Stimulated activated CD8-positive, alpha-beta memory T cell treated with anti-CD3 and anti-CD28 coated beads, Interleukin-12 subunit alpha, Interleukin-12 subunit beta, amount 100 ng/mL, for 24 hours (primary cell): ENCODE results near the gene ASCC3.
"Not testable (repeated sequence)": the region's sequence is repeated elsewhere in the genome, so short reads cannot be mapped to it uniquely, and the experiment has no call there.

Experiments
- DNase-seq: peaks from one replicate; pipeline ENCODE4 v3.0.0-alpha.2; 2020; ENCODE audit errors: extremely low read depth

The ASCC3 gene

DNA sequence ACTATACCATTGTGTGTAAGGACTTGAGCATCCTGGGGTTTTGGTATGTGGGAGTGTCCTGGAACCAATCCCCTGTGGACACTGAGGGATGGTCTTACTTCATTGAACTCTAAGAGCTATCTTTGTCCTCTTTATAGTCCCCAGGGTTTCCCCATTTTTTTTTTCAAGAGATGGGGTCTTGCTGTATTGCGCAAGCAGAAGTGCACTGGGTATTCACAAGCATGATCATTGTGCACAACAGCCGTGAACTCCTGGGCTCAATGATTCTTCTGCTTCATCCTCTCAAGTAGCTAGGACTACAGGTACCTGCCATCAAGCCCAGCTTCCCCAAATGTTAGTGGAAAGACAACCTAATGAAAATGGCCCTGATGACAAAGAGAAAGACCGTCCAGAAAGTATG is 2.2 kb upstream of the ASCC3 start:
- no peak for DNase-seq

DNA sequence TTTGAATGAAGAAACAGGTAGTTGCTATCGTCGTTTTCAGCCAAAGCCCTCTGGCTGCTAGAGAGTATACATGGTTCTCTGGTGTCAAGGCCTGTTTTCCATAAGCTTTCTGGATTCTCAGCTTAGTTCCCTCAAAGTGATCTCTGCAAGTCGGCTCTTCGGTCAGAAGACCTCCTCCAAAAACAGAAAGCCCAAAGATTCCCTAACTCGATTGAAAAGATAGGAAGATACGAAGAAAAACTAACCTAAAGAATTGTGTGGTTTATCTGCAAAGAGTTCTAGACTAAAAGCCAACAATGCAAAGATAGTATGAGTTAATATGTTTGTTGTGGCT is 545 bp upstream of the ASCC3 start:
- DNase-seq = no peak

DNA sequence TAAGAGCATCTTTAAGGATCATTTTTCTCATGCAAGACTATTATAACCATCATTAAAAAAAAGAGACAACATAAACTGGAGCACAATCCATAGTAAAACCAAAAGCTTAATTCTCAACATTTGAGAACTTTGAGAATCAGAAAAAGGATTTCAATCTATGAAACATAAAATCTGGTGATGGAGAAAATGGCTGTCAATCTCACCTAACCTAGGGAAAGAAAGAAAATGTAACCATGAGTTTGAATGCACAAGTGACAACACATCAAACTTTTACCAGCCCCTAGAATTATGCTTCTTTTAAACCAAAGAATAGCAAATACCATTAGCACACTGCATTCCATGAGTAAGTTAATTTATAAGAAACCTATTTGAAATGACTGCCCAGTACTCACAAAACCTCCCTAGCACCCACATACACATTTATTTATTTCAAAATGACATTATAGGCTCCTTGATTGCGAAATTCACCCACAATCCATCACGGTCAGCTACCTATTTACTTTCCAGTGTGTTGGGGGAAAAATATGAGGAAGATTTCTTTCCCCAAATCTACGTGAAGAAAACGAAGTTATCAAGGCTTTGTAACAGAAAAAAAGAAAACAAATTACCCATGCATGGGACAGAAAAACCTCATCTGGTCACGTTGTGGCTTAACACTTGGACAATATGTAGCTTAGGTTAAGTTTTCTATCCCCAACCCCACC is 828 bp downstream of the ASCC3 start:
- DNase-seq = no peak

DNA sequence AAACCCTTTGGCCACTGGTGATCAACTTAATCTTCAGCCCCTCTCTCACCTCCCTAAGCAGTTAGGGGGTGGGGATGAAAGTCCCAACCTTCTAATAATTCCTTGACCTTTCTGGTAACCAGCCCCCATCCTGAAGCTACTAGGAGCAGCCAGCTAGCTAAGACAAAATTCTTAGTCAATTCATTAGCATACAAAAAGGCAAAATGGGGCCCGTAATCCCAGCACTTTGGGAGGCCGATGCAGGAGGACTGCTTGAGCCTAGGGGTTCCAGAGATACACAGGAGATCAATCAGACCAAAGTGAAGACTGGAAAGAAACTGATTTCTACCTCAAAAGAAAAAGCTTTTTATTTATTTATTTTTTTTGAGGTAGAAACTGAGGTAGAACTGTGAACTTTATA is 1.8 kb downstream of the ASCC3 start:
- DNase-seq = no peak

DNA sequence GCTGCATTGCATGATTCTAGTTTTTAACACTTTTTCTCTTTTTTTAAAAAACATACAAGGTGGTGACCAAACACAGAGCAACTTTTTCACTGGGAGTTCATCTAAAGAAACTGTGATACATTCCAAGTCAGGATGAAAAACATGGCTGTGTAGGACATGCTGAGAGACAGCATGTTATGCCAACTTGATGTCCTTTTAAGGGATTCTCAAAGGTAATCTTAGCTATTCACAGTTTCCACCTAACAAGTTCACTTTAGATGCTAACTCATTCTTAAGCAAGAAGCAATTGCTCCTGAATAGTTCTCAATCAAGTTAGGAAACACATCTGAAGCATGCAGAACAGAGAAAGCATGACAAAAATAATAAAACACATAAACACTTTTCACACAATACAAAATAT is 3.3 kb downstream of the ASCC3 start:
- no peak for DNase-seq

DNA sequence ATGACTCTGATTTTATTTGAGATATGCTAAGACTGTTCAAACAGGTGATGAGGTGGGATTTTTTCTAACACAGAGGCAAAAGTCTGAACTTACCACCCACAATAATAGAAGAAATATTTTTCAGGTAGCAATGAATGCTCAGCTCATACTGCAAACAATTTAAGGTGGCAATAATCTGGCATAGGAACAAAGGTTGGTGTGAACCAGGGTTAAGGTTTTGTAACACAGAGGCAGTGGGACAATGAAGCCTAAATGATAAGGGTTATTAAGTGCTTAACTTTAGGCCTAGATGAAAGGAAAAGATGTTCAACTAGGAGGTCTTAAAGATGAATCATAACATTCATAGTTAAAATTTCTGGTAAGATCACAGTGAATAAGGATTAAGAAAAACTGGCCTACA is 4.9 kb downstream of the ASCC3 start:
- no peak for DNase-seq

DNA sequence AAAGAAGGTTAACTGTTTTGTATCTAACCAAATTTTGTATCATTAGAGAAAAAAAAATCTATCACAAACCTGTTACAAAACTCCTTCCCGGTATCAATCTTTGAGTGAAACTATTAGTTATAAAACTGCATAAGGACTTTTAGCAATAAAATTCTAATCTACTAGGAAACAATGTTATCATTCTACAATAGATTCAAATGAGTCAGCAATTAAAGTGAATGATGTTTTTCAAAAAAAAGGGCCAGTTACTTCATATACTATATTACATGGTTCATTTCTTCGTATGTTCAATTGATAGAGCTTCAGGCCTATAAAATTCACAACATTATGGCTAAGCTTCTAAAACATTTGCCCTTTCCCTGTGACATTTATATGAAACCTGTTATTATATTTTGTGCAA is 15.6 kb downstream of the ASCC3 start:
- no peak for DNase-seq

DNA sequence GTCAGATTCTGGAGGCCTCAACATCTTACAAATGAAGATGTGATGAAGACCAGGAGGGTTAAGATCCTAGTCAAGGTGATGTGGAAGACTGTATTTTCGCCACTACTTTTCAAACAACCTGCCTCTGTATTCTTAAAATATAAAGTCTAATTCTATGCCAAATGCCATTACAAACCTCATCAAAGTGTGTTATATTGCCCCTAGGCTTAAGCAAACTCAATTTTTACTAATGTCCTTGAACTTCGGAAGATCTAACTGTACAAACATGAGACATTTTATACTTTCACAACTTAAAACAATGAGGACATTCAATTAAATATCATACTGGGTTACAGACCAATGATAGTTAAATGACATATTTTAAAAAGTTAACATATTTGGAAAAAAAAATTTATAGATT is 19.1 kb downstream of the ASCC3 start:
- no peak for DNase-seq

DNA sequence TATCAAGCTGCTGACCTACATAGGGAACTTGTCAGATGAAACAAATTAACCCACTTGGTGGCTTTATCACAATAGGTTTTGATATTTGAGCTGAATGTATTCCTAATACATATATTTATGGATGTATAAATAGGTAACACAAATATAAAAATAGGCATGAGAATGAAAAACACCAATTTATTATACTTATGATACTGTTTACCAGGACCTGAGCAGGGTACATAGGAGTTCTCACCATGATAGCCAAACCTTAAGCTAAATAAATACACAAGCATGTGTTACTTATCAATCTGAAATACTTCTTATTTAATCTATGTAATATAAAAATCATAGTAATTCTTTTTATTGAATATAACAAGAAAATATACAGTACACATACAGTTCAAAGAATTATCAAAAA is 25.0 kb downstream of the ASCC3 start:
- no peak for DNase-seq

DNA sequence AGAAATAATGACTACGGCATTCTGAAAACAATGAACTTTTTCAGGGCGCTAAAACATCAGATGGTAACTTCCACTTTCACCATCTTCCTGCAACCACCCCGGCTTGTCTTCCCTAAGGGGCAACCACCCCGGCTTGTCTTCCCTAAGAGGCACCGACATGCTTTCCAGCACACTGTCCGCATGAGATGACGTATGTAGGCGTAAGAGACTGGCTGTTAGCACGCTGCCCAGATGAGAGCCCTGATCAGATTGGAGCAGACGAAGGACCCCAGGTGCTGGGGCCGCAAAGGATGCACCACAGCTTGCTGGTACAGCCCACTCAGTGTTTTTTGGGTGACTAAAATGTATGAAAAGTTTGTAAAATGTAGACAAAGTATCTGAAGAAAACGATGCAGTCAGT is 29.3 kb downstream of the ASCC3 start:
- no peak for DNase-seq

DNA sequence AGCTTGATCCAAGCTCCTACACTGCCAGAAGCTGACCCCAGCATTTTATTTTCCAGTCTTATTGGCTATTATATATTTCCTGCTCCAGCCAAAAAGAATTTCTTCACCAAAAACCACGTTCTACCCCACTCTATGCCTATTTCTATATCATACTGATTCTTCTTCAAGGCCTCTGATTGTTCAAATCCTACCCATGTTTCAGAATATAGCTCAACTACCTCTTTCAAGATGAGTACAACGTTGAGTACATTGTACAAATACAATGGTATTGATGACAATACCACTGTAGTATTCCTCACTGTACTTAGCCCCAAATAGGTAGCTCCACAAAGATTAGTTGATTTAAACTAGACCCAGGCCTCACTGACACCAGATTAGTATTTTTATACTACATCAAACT is 31.0 kb downstream of the ASCC3 start:
- no peak for DNase-seq

DNA sequence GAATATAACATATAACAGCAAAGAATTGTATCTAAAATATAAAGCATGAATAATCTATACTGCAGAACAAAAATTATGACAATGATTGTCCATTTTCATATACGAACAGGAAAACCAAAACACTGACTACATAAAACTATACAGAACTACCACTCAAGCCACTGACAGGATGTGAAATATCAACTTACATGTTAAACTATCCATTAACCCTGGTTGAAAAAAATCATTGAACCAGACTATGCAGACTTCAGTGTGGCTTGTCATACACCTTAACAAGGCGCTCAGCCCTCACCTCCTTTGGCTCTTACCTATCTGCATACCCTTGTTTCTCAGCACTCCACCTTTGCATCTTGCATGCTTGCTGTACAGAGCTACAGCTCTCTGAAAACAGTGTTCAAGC is 34.9 kb downstream of the ASCC3 start:
- DNase-seq = no peak

DNA sequence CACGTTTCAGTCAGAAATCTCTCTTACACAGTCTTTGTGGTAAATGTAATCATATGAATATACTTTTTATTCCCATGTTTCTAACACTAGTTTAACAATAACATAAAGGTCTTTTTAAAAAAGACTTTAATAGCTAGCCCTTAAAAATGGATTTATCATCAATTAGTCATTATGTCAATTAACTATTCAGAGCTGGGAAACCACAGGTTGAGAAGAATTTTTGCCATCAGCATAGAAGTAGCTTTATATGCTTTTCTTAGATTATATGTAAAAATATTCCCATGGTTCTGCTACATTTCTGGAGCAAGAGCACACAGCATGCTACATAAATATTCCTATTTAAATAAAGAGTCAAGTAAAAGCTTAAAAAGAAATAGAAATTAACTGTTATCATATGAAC is 35.5 kb downstream of the ASCC3 start:
- no peak for DNase-seq

DNA sequence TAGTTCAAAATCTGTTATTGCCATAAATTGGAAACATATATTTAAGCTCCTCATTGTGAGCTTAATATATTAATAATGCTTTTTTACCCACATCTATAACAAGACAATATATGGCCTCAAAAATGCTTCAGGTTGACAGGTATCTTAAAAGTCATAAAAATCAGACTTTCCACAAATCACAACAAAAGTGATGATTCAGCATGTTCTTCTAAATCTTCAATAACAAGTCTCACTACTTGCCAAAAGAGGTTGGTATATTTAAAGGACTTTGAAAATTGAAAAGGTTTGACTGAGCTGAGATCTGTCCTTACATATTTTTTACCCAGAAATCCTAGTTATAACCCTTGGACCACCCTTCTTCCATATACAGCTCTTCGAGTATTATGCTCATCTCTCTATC is 41.7 kb downstream of the ASCC3 start:
- no peak for DNase-seq

DNA sequence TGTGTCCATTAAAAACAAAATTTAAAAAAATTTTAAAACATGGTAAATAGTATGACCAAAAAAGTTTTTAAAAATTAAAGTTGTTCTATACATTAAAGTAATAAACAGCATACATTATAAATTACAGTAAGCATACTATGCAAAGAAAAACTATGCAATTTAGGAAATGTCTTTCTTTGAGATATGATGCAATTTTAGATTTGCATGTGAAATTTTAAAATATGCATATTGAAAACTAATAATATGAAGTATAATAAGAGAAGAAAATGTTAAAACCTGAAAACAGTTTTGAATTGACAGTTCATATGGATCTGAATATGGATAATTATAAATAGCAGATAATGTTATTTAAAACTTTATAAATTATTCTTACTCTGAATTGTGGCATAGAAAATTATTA is 43.1 kb downstream of the ASCC3 start:
- DNase-seq = no peak

DNA sequence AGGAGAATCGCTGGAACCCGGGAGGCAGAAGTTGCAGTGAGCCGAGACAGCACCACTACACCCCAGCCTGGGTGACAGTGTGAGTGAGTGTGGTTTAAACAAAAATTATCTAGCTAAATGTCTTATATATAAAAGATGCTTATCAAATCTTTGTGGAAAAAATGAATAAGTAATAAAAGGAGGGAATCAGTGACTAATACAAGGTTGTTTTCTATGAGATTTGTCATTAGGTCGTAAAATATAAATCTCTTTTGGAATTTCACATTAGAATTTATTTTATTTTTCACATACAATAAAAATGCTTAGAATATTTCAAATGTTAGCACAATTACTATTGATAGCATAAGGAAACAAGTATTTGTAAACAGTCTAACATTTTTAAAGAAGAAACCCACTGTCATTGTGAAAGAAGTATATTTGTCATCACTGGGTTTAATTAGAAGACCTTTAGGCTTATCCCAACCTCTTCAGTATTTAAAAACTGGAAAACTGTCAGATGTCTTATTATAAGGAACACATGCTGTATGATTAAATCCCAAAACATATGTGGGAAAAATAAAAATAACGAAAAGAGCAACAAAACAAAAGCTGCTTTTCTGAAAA is 47.1 kb downstream of the ASCC3 start:
- DNase-seq = no peak

DNA sequence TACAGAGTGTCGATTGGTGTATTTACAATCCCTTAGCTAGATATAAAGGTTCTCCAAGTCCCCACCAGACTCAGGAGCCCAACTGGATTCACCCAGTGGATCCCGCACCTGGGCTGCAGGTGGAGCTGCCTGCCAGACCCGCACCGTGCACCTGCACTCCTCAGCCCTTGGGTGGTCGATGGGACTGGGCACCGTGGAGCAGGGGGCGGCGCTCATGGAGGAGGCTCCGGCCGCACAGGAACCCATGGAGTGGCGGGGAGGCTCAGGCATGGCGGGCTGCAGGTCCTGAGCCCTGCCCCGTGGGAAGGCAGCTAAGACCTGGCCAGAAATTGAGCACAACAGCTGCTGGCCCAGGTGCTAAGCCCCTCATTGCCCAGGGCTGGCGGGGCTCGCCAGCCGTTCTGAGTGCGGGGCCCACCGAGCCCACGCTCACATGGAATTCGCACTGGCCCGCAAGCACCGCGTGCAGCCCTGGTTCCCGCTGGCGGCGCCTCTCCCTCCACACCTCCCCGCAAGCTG is 52.0 kb downstream of the ASCC3 start:
- DNase-seq = not testable (repeated sequence)

DNA sequence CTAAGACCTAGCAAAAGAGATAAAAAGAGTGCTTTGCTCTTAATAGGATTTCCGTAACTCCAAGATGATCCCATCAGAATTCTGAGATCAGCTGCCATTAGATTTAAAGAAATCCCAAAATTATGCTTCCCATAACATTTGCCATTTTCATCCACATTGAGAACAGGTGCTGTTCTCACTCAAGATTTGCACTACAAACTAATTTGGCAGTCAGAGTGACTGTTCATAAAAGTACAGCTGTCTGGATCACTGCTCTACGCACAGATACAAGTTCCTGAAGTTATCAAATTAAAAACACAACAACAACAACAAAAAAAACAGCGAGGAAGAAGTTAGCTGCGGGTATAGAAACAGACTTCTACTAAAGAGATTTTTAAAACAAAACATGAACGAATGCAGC is 58.1 kb downstream of the ASCC3 start:
- DNase-seq = no peak

DNA sequence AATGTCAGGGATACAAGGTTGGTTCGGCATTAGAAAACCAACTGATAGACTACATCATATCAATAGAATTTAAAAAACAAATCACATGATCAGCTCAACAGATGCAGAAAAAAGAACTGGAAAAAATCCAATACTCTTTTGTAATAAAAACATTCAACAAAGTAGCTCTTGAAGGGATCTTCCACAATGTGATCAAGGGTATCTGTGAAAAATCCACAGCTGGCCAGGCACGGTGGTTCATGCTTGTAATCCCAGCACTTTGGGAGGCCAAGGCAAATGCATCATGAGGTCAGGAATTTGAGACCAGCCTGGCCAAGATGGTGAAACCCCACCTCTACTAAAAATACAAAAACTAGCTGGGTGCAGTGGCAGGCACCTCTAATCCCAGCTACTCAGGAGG is 63.1 kb downstream of the ASCC3 start:
- no peak for DNase-seq

DNA sequence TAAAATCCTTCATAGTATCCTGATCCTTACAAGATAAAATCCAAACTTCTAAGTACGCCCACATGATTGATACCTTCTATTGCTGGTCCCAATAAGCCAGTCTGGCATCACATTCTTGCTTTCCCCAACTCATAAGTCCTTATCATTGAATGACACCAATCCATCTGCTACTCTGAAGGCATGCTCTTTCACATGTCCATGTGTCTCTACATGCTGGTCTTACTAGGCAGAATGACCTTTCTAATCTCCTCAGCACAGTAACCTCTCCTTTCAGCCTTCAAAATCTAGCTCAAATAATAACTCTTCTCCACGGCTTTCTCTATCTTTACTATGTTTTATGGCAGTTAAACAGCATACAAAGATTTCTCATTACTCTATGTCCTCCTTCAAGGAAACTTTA is 71.1 kb downstream of the ASCC3 start:
- DNase-seq = no peak

DNA sequence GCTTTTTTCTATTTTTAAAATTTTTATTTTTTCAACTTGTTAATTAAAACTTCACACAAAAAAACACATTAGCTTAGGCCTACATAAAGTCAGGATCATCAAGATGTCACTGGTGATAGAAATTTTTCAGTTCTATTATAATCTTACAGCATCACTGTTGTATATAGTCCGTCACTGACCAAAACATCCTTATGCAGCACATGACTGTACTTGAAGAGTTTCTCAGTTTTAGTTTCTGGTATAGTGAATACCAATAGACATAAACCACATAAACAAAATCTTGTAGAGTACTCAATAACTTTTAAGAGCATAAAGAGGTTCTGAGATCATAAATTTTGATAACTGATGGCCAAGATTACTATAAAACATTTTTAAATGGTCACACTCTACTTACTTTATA is 71.8 kb downstream of the ASCC3 start:
- no peak for DNase-seq

DNA sequence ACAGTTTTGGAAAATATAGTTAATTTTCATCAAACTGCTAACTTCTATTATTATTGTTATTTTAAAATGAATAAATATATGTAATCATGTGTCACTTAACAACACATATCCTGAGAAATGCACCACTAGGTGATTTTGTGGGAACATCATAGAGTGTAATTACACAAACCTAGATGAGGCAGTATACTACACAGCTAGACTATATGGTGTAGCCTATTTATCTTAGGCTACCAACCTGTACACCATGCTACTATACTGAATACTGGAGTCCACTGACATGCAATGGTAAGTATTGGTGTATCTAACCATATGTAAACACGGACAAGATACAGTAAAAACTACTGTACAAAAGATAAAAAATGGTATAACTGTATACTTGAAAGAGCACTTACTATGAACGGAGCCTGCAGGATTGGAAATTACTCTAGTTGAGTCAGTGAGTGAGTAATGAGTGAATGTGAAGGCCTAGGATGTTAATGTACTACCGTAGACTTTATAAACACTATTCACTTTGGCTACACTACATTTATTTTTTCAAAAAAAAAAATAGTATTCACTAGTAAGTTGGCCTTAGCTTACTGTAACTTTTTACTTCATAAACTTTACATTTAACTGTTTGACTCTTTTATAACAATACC is 72.4 kb downstream of the ASCC3 start:
- no peak for DNase-seq

DNA sequence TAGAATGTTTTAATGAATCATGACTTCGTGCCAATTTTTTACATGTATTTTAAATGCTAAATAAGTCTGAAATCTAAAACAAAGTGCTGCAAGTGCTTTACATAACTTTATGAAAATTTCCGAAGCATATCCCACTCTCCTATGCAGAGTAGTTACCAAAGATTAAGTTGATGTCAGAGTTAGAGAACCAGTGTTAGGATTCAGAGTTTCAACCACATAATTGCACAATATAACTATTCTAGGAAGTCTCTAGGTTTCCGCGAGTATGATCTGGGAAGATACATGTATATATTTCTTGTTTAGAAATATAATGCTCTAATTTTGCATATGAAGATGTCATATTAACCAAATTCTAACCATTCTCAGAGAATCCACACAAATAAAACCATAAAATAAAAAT is 74.8 kb downstream of the ASCC3 start:
- DNase-seq = no peak
